Omental fat pad (tissue), 4 donors: ENCODE measurements around the gene GLIS1. TPM values are rescaled to one million over a fixed set of nuclear protein-coding genes. Genes with fewer than 3 reads are reported as not detected.

Experiments used
- ATAC-seq: fragments of 150-250 bp; one replicate; pipeline ENCODE4 v1.9.1; 2016; ENCODE audit warnings: mild to moderate bottlenecking, moderate library complexity; ENCODE audit not compliant: low FRiP score
- DNase-seq: peaks from one replicate; pipeline ENCODE4 v3.0.0-alpha.2; 2019; ENCODE audit warnings: low spot score
- CTCF ChIP-seq, 3 donors: fragments of 450-650 bp; IDR thresholded peaks; one replicate each; pipeline ENCODE4 v1.5.1; 2016 to 2017; ENCODE audit warnings: antibody characterized with exemption in 3 of 3, mild to moderate bottlenecking in 3 of 3, moderate library complexity in 2 of 3
- total RNA-seq, 4 donors: library from RNA; depleted of rRNA; stranded (reverse); fragments of >200 nt; gene quantifications; one replicate each; pipeline ENCODE4 v1.1.0, GENCODE V29; 2016

Gene GLIS1
- total RNA-seq, 4 donors from 2014 or later, result 0.19 to 1.4 (median 0.75) TPM

GRCh38 chr1:53587252-53587988 lies 151.5 kb downstream of the GLIS1 start:
- DNase-seq (no peak), ATAC-seq (no peak)
- no peak for TF ChIP-seq CTCF (IDR thresholded peaks at IDR 0.05)

GRCh38 chr1:53586765-53587164 lies 152.2 kb downstream of the GLIS1 start:
- ATAC-seq (no peak), DNase-seq (no peak)
- TF ChIP-seq CTCF (IDR thresholded peaks at IDR 0.05), result no peak

GRCh38 chr1:53585565-53585964 lies 153.4 kb downstream of the GLIS1 start:
- ATAC-seq (no peak), DNase-seq (no peak)

GRCh38 chr1:53585129-53585528 lies 153.8 kb downstream of the GLIS1 start:
- ATAC-seq, result no peak
- no peak for TF ChIP-seq CTCF (IDR thresholded peaks at IDR 0.05)
- no peak for DNase-seq

More at GRCh38 chr1:53585565-53585964, 153.4 kb downstream of the GLIS1 start:
- TF ChIP-seq CTCF (IDR thresholded peaks at IDR 0.05), result no peak

GRCh38 chr1:53584777-53585107 lies 154.2 kb downstream of the GLIS1 start:
- no peak for TF ChIP-seq CTCF (IDR thresholded peaks at IDR 0.05)
- DNase-seq, result no peak
- ATAC-seq, result no peak

GRCh38 chr1:53583868-53584776 lies 154.8 kb downstream of the GLIS1 start:
- DNase-seq, result no peak
- ATAC-seq, result no peak
- TF ChIP-seq CTCF (IDR thresholded peaks at IDR 0.05), result no peak
